ENCODE results near the gene SCTR.

The SCTR gene

GRCh38 chr2:119483395-119483753, 40.9 kb downstream of the SCTR start:
- Histone ChIP-seq H3K9me3 (ENCODE audit: control insufficient read depth in 1 of 2, low read length in 2 of 2) (no peaks in the 10 kb centered on the region), H3K36me3 (ENCODE audit: control insufficient read depth in 1 of 2, insufficient read depth in 2 of 2, low read length in 2 of 2) (peaks cover 0 to 2% of the 10 kb centered on the region in 2 donors), H3K4me3 (ENCODE audit: low read depth in 1 of 2, low read length in 2 of 2) (no peak overlapping the region), H3K4me1 (ENCODE audit: control insufficient read depth in 1 of 2, insufficient read depth in 2 of 2, low read length in 2 of 2) (peaks cover 38 to 51% of the 10 kb centered on the region in 2 donors), H3K9ac (ENCODE audit: low read depth in 1 of 2, low read length in 2 of 2) (no peak overlapping the region), H3K27me3 (ENCODE audit: control insufficient read depth in 1 of 2, insufficient read depth in 2 of 2, low read length in 2 of 2) (no peaks in the 10 kb centered on the region), H3K27ac (ENCODE audit: low read depth, low read length) (no peak overlapping the region)

DNA sequence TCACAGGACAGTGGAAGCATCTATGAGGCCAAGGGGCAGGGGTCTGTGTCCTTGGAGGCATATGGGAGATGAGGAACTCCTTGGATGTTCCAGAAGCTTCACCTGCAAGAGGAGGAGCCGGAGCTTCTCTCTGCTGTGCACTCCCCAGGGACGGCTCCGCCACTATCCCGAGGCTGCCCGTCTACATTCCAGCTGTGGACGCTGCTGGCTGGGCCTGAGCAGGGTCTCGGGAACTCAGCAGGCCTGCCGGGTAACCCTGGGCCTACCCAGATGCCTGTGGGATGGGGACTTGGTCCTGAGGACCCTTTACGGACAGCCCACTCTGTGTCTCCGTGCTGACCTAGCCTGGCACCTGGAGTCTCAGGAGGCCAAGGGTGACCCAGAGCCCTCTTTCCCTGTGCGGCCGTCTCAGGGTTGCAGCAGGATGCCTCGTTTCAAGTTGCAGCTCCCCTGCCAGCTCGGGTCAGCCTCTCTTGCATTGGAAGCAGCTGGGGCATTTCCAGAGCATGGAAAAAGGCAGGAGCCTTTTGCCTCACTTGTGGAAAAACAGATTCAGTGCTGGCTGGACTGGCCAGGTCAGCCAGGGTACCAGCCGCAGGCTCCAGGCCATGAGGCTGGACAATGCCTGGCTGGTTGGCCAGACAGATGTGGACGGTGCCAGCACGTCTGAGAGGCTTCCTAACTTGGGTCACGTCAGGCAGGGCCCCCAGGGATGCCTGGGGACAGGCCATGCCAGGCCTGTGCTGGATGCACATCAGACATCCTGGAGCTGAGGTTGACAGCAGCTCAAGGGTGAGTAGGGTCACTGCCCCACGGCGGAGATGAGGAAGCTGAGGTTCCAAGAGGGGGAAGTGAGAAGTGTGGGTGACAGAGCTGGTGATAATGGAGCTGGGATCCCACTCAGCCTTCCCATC, 41.5 kb downstream of the SCTR start:
- no peak overlapping the region for H3K9ac ChIP-seq (ENCODE audit: low read depth in 1 of 2, low read length in 2 of 2)
- no peak overlapping the region for H3K4me3 ChIP-seq (ENCODE audit: low read depth in 1 of 2, low read length in 2 of 2)
- H3K27ac ChIP-seq (ENCODE audit: low read depth, low read length), result no peak overlapping the region
- H3K9me3 ChIP-seq (ENCODE audit: control insufficient read depth in 1 of 2, low read length in 2 of 2), result no peaks in the 10 kb centered on the region
- H3K36me3 ChIP-seq (ENCODE audit: control insufficient read depth in 1 of 2, insufficient read depth in 2 of 2, low read length in 2 of 2), result peaks cover 0 to 3% of the 10 kb centered on the region in 2 donors
- peaks cover 32 to 44% of the 10 kb centered on the region in 2 donors for H3K4me1 ChIP-seq (ENCODE audit: control insufficient read depth in 1 of 2, insufficient read depth in 2 of 2, low read length in 2 of 2)
- H3K27me3 ChIP-seq (ENCODE audit: control insufficient read depth in 1 of 2, insufficient read depth in 2 of 2, low read length in 2 of 2), result no peaks in the 10 kb centered on the region

DNA sequence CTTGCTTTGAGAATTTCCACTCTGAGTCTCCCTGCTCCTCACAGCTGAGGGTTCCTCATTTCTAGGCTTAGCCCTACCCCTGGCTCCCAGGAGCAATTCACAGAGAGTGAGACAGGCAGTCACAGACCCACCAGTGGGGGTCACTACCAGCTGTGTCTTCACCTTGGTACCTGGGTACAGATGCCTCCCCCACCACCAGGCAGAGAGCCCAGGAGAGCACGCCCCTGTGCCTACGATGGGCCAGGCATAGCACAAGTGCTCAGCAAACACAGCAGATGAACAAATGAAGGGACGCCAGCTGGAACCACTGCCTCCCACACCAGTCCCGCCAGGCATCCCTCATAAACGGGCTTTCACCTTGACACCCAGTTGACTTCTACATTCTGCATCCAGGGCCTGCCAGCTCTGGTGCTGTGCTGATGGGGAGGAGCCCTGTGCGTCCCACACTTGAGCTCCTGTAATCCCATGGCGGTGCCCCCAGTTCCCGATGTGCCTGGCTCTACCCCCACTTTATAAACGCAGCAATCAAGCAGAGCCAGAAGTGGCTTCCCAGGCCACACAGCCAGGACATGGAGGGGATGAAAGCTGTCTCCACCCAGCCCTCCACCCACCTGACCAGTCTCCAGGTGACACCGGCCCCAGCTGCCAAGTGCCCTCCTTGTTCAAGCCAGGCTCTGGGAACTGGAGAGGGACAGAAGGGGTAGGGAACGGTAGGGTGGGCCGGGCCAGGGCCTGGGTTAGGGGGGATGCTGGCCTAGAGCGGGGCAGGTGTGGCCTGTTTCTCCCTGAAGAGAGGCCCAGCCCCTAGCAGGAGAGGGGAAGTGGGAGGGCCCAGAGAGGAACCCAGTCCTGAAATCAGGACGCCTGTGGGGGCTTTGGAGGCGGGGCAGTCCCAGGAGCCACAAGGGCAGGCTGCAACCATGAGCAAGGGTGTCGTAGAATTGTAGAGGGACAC, 42.5 kb downstream of the SCTR start:
- H3K4me3 ChIP-seq (ENCODE audit: low read depth in 1 of 2, low read length in 2 of 2), result no peak overlapping the region
- peaks cover 23 to 37% of the 10 kb centered on the region in 2 donors for H3K4me1 ChIP-seq (ENCODE audit: control insufficient read depth in 1 of 2, insufficient read depth in 2 of 2, low read length in 2 of 2)
- no peak overlapping the region for H3K9ac ChIP-seq (ENCODE audit: low read depth in 1 of 2, low read length in 2 of 2)
- H3K27ac ChIP-seq (ENCODE audit: low read depth, low read length), result no peak overlapping the region
- no peaks in the 10 kb centered on the region for H3K27me3 ChIP-seq (ENCODE audit: control insufficient read depth in 1 of 2, insufficient read depth in 2 of 2, low read length in 2 of 2)
- no peaks in the 10 kb centered on the region for H3K9me3 ChIP-seq (ENCODE audit: control insufficient read depth in 1 of 2, low read length in 2 of 2)
- H3K36me3 ChIP-seq (ENCODE audit: control insufficient read depth in 1 of 2, insufficient read depth in 2 of 2, low read length in 2 of 2), result peaks cover 0 to 3% of the 10 kb centered on the region in 2 donors

GRCh38 chr2:119480718-119481142, 43.6 kb downstream of the SCTR start:
- peaks cover 20 to 29% of the 10 kb centered on the region in 2 donors for H3K4me1 ChIP-seq (ENCODE audit: control insufficient read depth in 1 of 2, insufficient read depth in 2 of 2, low read length in 2 of 2)
- H3K36me3 ChIP-seq (ENCODE audit: control insufficient read depth in 1 of 2, insufficient read depth in 2 of 2, low read length in 2 of 2), result peaks cover 0 to 3% of the 10 kb centered on the region in 2 donors
- H3K4me3 ChIP-seq (ENCODE audit: low read depth in 1 of 2, low read length in 2 of 2), result no peak overlapping the region
- no peaks in the 10 kb centered on the region for H3K9me3 ChIP-seq (ENCODE audit: control insufficient read depth in 1 of 2, low read length in 2 of 2)
- no peaks in the 10 kb centered on the region for H3K27me3 ChIP-seq (ENCODE audit: control insufficient read depth in 1 of 2, insufficient read depth in 2 of 2, low read length in 2 of 2)
- H3K9ac ChIP-seq (ENCODE audit: low read depth in 1 of 2, low read length in 2 of 2), result no peak overlapping the region
- no peak overlapping the region for H3K27ac ChIP-seq (ENCODE audit: low read depth, low read length)

GRCh38 chr2:119480184-119480583, 44.1 kb downstream of the SCTR start:
- H3K27ac ChIP-seq (ENCODE audit: low read depth, low read length), result no peak overlapping the region
- no peaks in the 10 kb centered on the region for H3K27me3 ChIP-seq (ENCODE audit: control insufficient read depth in 1 of 2, insufficient read depth in 2 of 2, low read length in 2 of 2)
- H3K36me3 ChIP-seq (ENCODE audit: control insufficient read depth in 1 of 2, insufficient read depth in 2 of 2, low read length in 2 of 2), result peaks cover 0 to 3% of the 10 kb centered on the region in 2 donors
- no peaks in the 10 kb centered on the region for H3K9me3 ChIP-seq (ENCODE audit: control insufficient read depth in 1 of 2, low read length in 2 of 2)
- no peak overlapping the region for H3K4me3 ChIP-seq (ENCODE audit: low read depth in 1 of 2, low read length in 2 of 2)
- no peak overlapping the region for H3K9ac ChIP-seq (ENCODE audit: low read depth in 1 of 2, low read length in 2 of 2)
- peaks cover 20 to 23% of the 10 kb centered on the region in 2 donors for H3K4me1 ChIP-seq (ENCODE audit: control insufficient read depth in 1 of 2, insufficient read depth in 2 of 2, low read length in 2 of 2)

- H3K27ac ChIP-seq (ENCODE audit: low read depth, low read length), result no peak overlapping the region
- H3K27me3 ChIP-seq (ENCODE audit: control insufficient read depth in 1 of 2, insufficient read depth in 2 of 2, low read length in 2 of 2), result no peaks in the 10 kb centered on the region
- H3K36me3 ChIP-seq (ENCODE audit: control insufficient read depth in 1 of 2, insufficient read depth in 2 of 2, low read length in 2 of 2), result peaks cover 0 to 3% of the 10 kb centered on the region in 2 donors
- H3K9me3 ChIP-seq (ENCODE audit: control insufficient read depth in 1 of 2, low read length in 2 of 2), result no peaks in the 10 kb centered on the region
- no peak overlapping the region for H3K9ac ChIP-seq (ENCODE audit: low read depth in 1 of 2, low read length in 2 of 2)
- H3K4me1 ChIP-seq (ENCODE audit: control insufficient read depth in 1 of 2, insufficient read depth in 2 of 2, low read length in 2 of 2), result peaks cover 20 to 22% of the 10 kb centered on the region in 2 donors
- no peak overlapping the region for H3K4me3 ChIP-seq (ENCODE audit: low read depth in 1 of 2, low read length in 2 of 2)
These were observed 45.3 kb downstream of the SCTR start for GRCh38 chr2:119478978-119479295.

- H3K27ac ChIP-seq (ENCODE audit: low read depth, low read length), result no peak overlapping the region
- peaks cover 20 to 22% of the 10 kb centered on the region in 2 donors for H3K4me1 ChIP-seq (ENCODE audit: control insufficient read depth in 1 of 2, insufficient read depth in 2 of 2, low read length in 2 of 2)
- H3K9ac ChIP-seq (ENCODE audit: low read depth in 1 of 2, low read length in 2 of 2), result no peak overlapping the region
These were observed 45.9 kb downstream of the SCTR start for GRCh38 chr2:119478188-119478977.

DNA sequence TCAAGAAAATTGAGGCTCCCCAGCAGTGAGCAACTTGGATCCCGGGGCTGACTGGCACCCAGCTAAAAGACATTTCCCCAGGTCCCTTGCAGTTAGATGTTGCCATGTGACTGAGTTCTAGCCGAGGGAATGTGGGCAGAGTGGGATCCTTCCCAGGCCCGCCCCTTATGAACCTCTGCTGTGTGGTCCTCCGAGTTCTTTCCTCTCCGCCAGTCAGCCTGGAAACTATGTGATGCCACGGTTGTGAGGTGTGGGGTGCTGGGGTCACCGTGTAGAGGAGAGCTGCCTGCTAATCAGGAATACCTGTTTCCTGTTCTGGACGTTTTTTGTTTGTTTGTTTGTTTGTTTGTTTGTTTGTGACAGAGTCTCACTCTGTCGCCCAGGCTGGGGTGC, 47.2 kb downstream of the SCTR start:
- H3K36me3 ChIP-seq (ENCODE audit: control insufficient read depth in 1 of 2, insufficient read depth in 2 of 2, low read length in 2 of 2), result peaks cover 0 to 3% of the 10 kb centered on the region in 2 donors
- H3K4me3 ChIP-seq (ENCODE audit: low read depth in 1 of 2, low read length in 2 of 2), result no peak overlapping the region
- peaks cover 20 to 22% of the 10 kb centered on the region in 2 donors for H3K4me1 ChIP-seq (ENCODE audit: control insufficient read depth in 1 of 2, insufficient read depth in 2 of 2, low read length in 2 of 2)
- H3K27me3 ChIP-seq (ENCODE audit: control insufficient read depth in 1 of 2, insufficient read depth in 2 of 2, low read length in 2 of 2), result no peaks in the 10 kb centered on the region
- no peak overlapping the region for H3K9ac ChIP-seq (ENCODE audit: low read depth in 1 of 2, low read length in 2 of 2)
- no peaks in the 10 kb centered on the region for H3K9me3 ChIP-seq (ENCODE audit: control insufficient read depth in 1 of 2, low read length in 2 of 2)
- no peak overlapping the region for H3K27ac ChIP-seq (ENCODE audit: low read depth, low read length)

More at GRCh38 chr2:119478188-119478977, 45.9 kb downstream of the SCTR start:
- no peak overlapping the region for H3K4me3 ChIP-seq (ENCODE audit: low read depth in 1 of 2, low read length in 2 of 2)
- no peaks in the 10 kb centered on the region for H3K9me3 ChIP-seq (ENCODE audit: control insufficient read depth in 1 of 2, low read length in 2 of 2)
- H3K27me3 ChIP-seq (ENCODE audit: control insufficient read depth in 1 of 2, insufficient read depth in 2 of 2, low read length in 2 of 2), result no peaks in the 10 kb centered on the region
- H3K36me3 ChIP-seq (ENCODE audit: control insufficient read depth in 1 of 2, insufficient read depth in 2 of 2, low read length in 2 of 2), result peaks cover 0 to 3% of the 10 kb centered on the region in 2 donors

DNA sequence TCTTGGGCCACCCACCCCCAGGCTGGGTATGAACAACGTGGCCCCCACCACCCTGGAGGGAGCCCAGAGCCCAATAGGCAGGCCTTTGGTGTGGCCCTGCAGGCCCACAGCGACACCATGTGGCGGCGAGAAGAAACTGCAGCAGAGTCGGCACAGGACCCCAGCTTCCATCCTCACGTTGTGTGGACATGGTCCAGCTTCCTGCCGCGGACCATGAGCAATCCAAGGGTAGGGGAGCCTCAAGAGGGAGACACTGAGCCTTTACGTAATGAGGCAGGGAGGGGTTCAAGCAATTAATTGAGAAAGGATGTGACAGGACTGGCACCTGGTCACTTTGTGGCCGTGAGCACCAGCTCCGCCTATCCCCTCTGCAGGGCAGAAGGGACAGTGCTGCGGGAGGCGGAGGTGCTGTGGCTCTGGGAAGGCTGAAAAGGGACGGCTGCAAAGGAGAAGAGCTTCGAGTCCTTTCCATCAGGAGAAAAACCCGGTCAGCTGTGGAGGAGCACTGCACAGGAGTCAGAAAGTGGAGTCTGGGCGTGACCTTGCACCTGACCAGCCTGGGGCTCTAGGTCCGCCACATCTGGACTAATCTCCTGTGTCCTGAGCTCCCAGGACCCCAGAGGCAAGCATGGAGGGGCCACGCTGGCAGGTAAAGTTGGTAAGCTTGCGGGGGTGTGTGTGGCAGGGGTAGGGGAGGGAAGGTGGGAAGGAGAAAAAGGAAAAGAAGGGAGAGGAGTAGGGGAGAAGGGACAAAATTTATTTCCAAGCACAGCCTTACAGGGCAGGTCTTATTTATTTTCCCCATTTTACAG, 47.8 kb downstream of the SCTR start:
- Histone ChIP-seq H3K36me3 (ENCODE audit: control insufficient read depth in 1 of 2, insufficient read depth in 2 of 2, low read length in 2 of 2) (peaks cover 0 to 3% of the 10 kb centered on the region in 2 donors), H3K4me1 (ENCODE audit: control insufficient read depth in 1 of 2, insufficient read depth in 2 of 2, low read length in 2 of 2) (peaks cover 15 to 18% of the 10 kb centered on the region in 2 donors), H3K9ac (ENCODE audit: low read depth in 1 of 2, low read length in 2 of 2) (no peak overlapping the region), H3K27ac (ENCODE audit: low read depth, low read length) (no peak overlapping the region), H3K27me3 (ENCODE audit: control insufficient read depth in 1 of 2, insufficient read depth in 2 of 2, low read length in 2 of 2) (no peaks in the 10 kb centered on the region), H3K4me3 (ENCODE audit: low read depth in 1 of 2, low read length in 2 of 2) (no peak overlapping the region), H3K9me3 (ENCODE audit: control insufficient read depth in 1 of 2, low read length in 2 of 2) (no peaks in the 10 kb centered on the region)

Measured in duodenal mucosa (tissue), 2 donors.